Measurements from ENCODE around the gene XPA.

The XPA gene

GRCh38 chr9:97658707-97659106, 38.4 kb downstream of the XPA start:
- peaks cover 35 to 48% of the 10 kb centered on the region in 2 donors for H3K36me3 ChIP-seq (ENCODE audit: control insufficient read depth in 2 of 2, insufficient read depth in 2 of 2, low read length in 2 of 2)

GRCh38 chr9:97651646-97652045, 45.5 kb downstream of the XPA start:
- Histone ChIP-seq H3K27me3 (ENCODE audit: control insufficient read depth in 1 of 2, insufficient read depth in 2 of 2, low read length in 2 of 2) (no peaks in the 10 kb centered on the region), H3K4me1 (ENCODE audit: control insufficient read depth, insufficient read depth, low read length) (no peaks in the 10 kb centered on the region), H3K9me3 (ENCODE audit: control insufficient read depth in 2 of 2, low read length in 2 of 2) (no peaks in the 10 kb centered on the region), H3K9ac (ENCODE audit: low read length in 2 of 2) (no peak overlapping the region), H3K36me3 (ENCODE audit: control insufficient read depth in 2 of 2, insufficient read depth in 2 of 2, low read length in 2 of 2) (peaks cover 26 to 29% of the 10 kb centered on the region in 2 donors), H3K27ac (ENCODE audit: low read length) (no peak overlapping the region), H3K4me3 (ENCODE audit: low read length in 2 of 2) (no peak overlapping the region)

More at GRCh38 chr9:97658707-97659106, 38.4 kb downstream of the XPA start:
- Histone ChIP-seq H3K9me3 (ENCODE audit: control insufficient read depth in 2 of 2, low read length in 2 of 2) (no peaks in the 10 kb centered on the region), H3K4me3 (ENCODE audit: low read length in 2 of 2) (no peak overlapping the region), H3K4me1 (ENCODE audit: control insufficient read depth, insufficient read depth, low read length) (no peaks in the 10 kb centered on the region), H3K9ac (ENCODE audit: low read length in 2 of 2) (no peak overlapping the region), H3K27me3 (ENCODE audit: control insufficient read depth in 1 of 2, insufficient read depth in 2 of 2, low read length in 2 of 2) (no peaks in the 10 kb centered on the region), H3K27ac (ENCODE audit: low read length) (no peak overlapping the region)

- Histone ChIP-seq H3K9ac (ENCODE audit: low read length in 2 of 2) (no peak overlapping the region), H3K27me3 (ENCODE audit: control insufficient read depth in 1 of 2, insufficient read depth in 2 of 2, low read length in 2 of 2) (no peaks in the 10 kb centered on the region), H3K36me3 (ENCODE audit: control insufficient read depth in 2 of 2, insufficient read depth in 2 of 2, low read length in 2 of 2) (peaks cover 21 to 29% of the 10 kb centered on the region in 2 donors), H3K9me3 (ENCODE audit: control insufficient read depth in 2 of 2, low read length in 2 of 2) (no peaks in the 10 kb centered on the region), H3K4me1 (ENCODE audit: control insufficient read depth, insufficient read depth, low read length) (no peaks in the 10 kb centered on the region), H3K27ac (ENCODE audit: low read length) (no peak overlapping the region), H3K4me3 (ENCODE audit: low read length in 2 of 2) (no peak overlapping the region)
Measured at GRCh38 chr9:97647996-97648395, 49.1 kb downstream of the XPA start.

DNA sequence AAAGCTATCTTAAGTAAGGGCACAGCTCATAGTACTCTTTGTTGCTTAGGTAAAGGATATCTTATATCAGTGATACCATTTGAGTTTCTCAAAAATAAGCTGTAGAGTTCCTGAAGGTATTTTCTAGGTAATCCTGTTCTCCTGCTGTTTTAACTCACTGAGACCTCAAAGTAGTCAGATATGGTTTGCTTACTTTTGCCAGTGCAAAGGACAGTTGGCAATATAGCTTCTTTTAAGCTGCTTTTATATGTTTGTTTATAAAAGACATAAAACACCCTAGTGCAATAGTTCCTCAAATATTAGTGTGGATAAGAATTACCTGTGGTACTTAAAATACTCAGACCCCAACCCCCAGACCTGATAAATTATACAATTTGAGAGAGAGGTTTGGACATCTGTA, 51.4 kb downstream of the XPA start:
- Histone ChIP-seq H3K4me1 (ENCODE audit: control insufficient read depth, insufficient read depth, low read length) (no peaks in the 10 kb centered on the region), H3K27me3 (ENCODE audit: control insufficient read depth in 1 of 2, insufficient read depth in 2 of 2, low read length in 2 of 2) (no peaks in the 10 kb centered on the region), H3K4me3 (ENCODE audit: low read length in 2 of 2) (no peak overlapping the region), H3K9ac (ENCODE audit: low read length in 2 of 2) (no peak overlapping the region), H3K36me3 (ENCODE audit: control insufficient read depth in 2 of 2, insufficient read depth in 2 of 2, low read length in 2 of 2) (peaks cover 21 to 24% of the 10 kb centered on the region in 2 donors), H3K9me3 (ENCODE audit: control insufficient read depth in 2 of 2, low read length in 2 of 2) (no peaks in the 10 kb centered on the region), H3K27ac (ENCODE audit: low read length) (no peak overlapping the region)

DNA sequence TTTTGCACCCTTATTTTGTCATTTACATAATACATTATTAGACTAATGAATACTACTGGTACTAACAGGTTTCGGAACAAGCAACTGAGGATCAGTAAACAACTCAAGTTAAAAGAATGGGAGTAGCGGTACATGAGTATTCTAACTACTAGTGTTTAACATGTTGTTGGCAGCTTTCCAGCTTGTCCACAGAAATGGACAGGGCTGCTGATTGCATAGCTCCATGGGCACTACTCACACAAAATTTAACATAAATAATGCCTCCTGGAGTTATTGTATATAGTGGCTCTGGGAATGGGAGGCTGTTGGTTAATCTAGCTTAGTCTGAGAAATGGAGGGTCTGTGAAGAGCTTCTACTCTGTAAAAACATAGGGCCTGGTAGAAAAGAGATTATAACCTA, 56.8 kb downstream of the XPA start:
- peaks cover 8 to 9% of the 10 kb centered on the region in 2 donors for H3K36me3 ChIP-seq (ENCODE audit: control insufficient read depth in 2 of 2, insufficient read depth in 2 of 2, low read length in 2 of 2)
- no peaks in the 10 kb centered on the region for H3K27me3 ChIP-seq (ENCODE audit: control insufficient read depth in 1 of 2, insufficient read depth in 2 of 2, low read length in 2 of 2)
- H3K27ac ChIP-seq (ENCODE audit: low read length) = no peak overlapping the region
- no peak overlapping the region for H3K9ac ChIP-seq (ENCODE audit: low read length in 2 of 2)
- H3K9me3 ChIP-seq (ENCODE audit: control insufficient read depth in 2 of 2, low read length in 2 of 2) = no peaks in the 10 kb centered on the region
- no peak overlapping the region for H3K4me3 ChIP-seq (ENCODE audit: low read length in 2 of 2)
- peaks cover 3% of the 10 kb centered on the region for H3K4me1 ChIP-seq (ENCODE audit: control insufficient read depth, insufficient read depth, low read length)

DNA sequence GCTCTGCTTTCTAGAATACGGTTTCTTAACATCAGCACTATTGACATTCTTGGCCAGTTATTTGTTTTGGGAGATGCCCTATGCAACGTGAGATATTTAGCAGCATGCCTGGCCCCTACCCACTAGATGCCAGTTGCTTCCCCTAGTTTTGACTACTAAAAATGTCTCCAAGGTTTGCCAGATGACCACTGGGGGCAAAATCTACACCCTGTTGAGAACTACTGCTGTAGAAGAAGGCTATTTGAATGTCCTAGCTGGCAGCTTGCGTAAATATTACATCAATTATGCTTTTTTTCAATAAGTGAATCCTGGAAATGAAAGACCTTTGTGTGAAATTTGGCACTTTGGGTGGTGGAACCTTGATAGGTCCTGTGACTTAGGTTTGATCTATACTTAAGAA, 58.5 kb downstream of the XPA start:
- Histone ChIP-seq H3K4me1 (ENCODE audit: control insufficient read depth, insufficient read depth, low read length) (peaks cover 14% of the 10 kb centered on the region), H3K9me3 (ENCODE audit: control insufficient read depth in 2 of 2, low read length in 2 of 2) (no peaks in the 10 kb centered on the region), H3K27me3 (ENCODE audit: control insufficient read depth in 1 of 2, insufficient read depth in 2 of 2, low read length in 2 of 2) (no peaks in the 10 kb centered on the region), H3K4me3 (ENCODE audit: low read length in 2 of 2) (no peak overlapping the region), H3K27ac (ENCODE audit: low read length) (no peak overlapping the region), H3K36me3 (ENCODE audit: control insufficient read depth in 2 of 2, insufficient read depth in 2 of 2, low read length in 2 of 2) (peaks cover 3 to 7% of the 10 kb centered on the region in 2 donors), H3K9ac (ENCODE audit: low read length in 2 of 2) (no peak overlapping the region)

- Histone ChIP-seq H3K4me3 (ENCODE audit: low read length in 2 of 2) (no peak overlapping the region), H3K9ac (ENCODE audit: low read length in 2 of 2) (no peak overlapping the region), H3K27ac (ENCODE audit: low read length) (no peak overlapping the region), H3K27me3 (ENCODE audit: control insufficient read depth in 1 of 2, insufficient read depth in 2 of 2, low read length in 2 of 2) (no peaks in the 10 kb centered on the region), H3K9me3 (ENCODE audit: control insufficient read depth in 2 of 2, low read length in 2 of 2) (no peaks in the 10 kb centered on the region), H3K4me1 (ENCODE audit: control insufficient read depth, insufficient read depth, low read length) (peaks cover 24% of the 10 kb centered on the region), H3K36me3 (ENCODE audit: control insufficient read depth in 2 of 2, insufficient read depth in 2 of 2, low read length in 2 of 2) (no peaks in the 10 kb centered on the region)
Measured at GRCh38 chr9:97636903-97637302, 60.2 kb downstream of the XPA start.

GRCh38 chr9:97635026-97635425, 62.1 kb downstream of the XPA start:
- no peak overlapping the region for H3K27ac ChIP-seq (ENCODE audit: low read length)
- no peaks in the 10 kb centered on the region for H3K9me3 ChIP-seq (ENCODE audit: control insufficient read depth in 2 of 2, low read length in 2 of 2)
- peaks cover 30% of the 10 kb centered on the region for H3K4me1 ChIP-seq (ENCODE audit: control insufficient read depth, insufficient read depth, low read length)
- H3K4me3 ChIP-seq (ENCODE audit: low read length in 2 of 2) = peak overlapping the region in 1 of 2 donors; percentile 97
- H3K36me3 ChIP-seq (ENCODE audit: control insufficient read depth in 2 of 2, insufficient read depth in 2 of 2, low read length in 2 of 2) = no peaks in the 10 kb centered on the region
- peak overlapping the region in 1 of 2 donors; percentile 96 for H3K9ac ChIP-seq (ENCODE audit: low read length in 2 of 2)
- no peaks in the 10 kb centered on the region for H3K27me3 ChIP-seq (ENCODE audit: control insufficient read depth in 1 of 2, insufficient read depth in 2 of 2, low read length in 2 of 2)

- Histone ChIP-seq H3K27me3 (ENCODE audit: control insufficient read depth in 1 of 2, insufficient read depth in 2 of 2, low read length in 2 of 2) (no peaks in the 10 kb centered on the region), H3K4me3 (ENCODE audit: low read length in 2 of 2) (peak overlapping the region; percentile 89 to 97), H3K36me3 (ENCODE audit: control insufficient read depth in 2 of 2, insufficient read depth in 2 of 2, low read length in 2 of 2) (no peaks in the 10 kb centered on the region), H3K4me1 (ENCODE audit: control insufficient read depth, insufficient read depth, low read length) (peaks cover 30% of the 10 kb centered on the region), H3K9ac (ENCODE audit: low read length in 2 of 2) (peak overlapping the region; percentile 96 to 100), H3K9me3 (ENCODE audit: control insufficient read depth in 2 of 2, low read length in 2 of 2) (no peaks in the 10 kb centered on the region), H3K27ac (ENCODE audit: low read length) (peak overlapping the region; percentile 100)
Measured at GRCh38 chr9:97633859-97634490, 63.2 kb downstream of the XPA start.

DNA sequence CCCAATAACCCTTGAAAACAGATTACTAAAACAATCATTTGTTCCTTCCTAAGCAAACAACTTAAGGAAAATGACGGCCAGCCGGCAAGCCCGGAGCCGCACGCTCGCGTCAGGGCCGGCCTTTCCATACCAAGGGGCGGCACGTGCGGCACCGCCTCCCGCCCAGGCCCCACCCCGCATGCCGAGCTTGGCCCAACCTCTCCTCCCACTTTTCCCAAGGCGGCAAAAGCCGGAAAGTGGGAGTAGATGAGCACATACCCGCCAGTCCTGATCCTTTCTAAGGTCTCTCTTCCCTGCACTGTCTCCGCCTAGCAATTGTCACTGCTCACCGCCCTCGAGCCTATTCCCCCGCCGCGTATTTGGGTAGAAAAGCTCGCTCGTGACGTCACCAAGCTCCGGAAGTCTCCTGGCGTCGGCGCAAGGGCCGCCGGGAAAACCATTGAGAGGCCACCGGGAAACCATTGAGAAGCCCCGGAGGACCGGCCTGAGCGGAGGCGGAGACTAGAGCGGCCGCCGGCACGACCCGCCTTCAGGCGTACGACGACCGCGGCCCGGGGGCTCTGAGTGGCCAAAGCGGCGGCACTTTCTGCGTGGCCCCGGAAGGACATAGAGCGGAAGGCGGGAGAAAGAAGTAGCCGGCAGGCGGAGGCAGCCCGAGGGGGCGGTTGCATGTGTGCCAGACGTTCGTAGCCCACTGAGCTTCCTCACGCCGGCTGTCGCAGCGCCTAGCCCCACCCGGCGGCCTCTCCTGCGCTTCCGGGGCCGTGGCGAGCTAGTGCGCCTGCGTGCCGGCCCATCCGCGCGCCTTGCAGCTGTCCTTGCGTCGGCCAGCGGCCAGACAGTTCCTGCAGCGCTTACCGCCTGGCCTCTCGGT, 63.9 kb downstream of the XPA start, which contains the start of the genes NCBP1 and TSTD2:
Gene NCBP1, plus strand, starts transcription at position 837 of the 874 bp plus-strand sequence. CDS start 61 bp downstream, outside the sequence.
Gene TSTD2, minus strand, starts transcription at position 384 of the 874 bp plus-strand sequence. CDS start 5,806 bp downstream, outside the sequence.
- Histone ChIP-seq H3K4me1 (ENCODE audit: control insufficient read depth, insufficient read depth, low read length) (peaks cover 32% of the 10 kb centered on the region), H3K27me3 (ENCODE audit: control insufficient read depth in 1 of 2, insufficient read depth in 2 of 2, low read length in 2 of 2) (no peaks in the 10 kb centered on the region)

More for the DNA sequence above, 63.9 kb downstream of the XPA start, which contains the start of the genes NCBP1 and TSTD2:
- H3K9ac ChIP-seq (ENCODE audit: low read length in 2 of 2) = peak within 1 kb of the TSS; percentile 96 to 100
- no peaks in the 10 kb centered on the region for H3K36me3 ChIP-seq (ENCODE audit: control insufficient read depth in 2 of 2, insufficient read depth in 2 of 2, low read length in 2 of 2)
- H3K9me3 ChIP-seq (ENCODE audit: control insufficient read depth in 2 of 2, low read length in 2 of 2) = no peaks in the 10 kb centered on the region
- peak within 1 kb of the TSS; percentile 89 to 97 for H3K4me3 ChIP-seq (ENCODE audit: low read length in 2 of 2)
- peak within 1 kb of the TSS; percentile 100 for H3K27ac ChIP-seq (ENCODE audit: low read length)
